Right lung (tissue), 5 donors: Measurements from ENCODE around the gene TLE3. TPM values are rescaled to one million over a fixed set of nuclear protein-coding genes. Genes with fewer than 3 reads are reported as not detected.
"Not testable (repeated sequence)": the region's sequence is repeated elsewhere in the genome, so short reads cannot be mapped to it uniquely, and the experiment has no call there.

Experiments
- DNase-seq, 2 donors: peaks; one replicate each; pipeline ENCODE4 v3.0.0-alpha.2; 2013
- polyA plus RNA-seq, 5 donors: library from polyadenylated mRNA; unstranded; fragments of 120-200 nt; gene quantifications; one replicate each; pipeline versions ENCODE4 v1.2.1 to v1.2.3, GENCODE V29; 2013; ENCODE audit warnings: inconsistent platforms in 1 of 5, low replicate concordance in 1 of 5; ENCODE audit not compliant: insufficient read length in 5 of 5, insufficient read depth in 1 of 5

Gene TLE3
- polyA plus RNA-seq, 5 donors = 42.2 to 74.0 (median 49.7) TPM

DNA sequence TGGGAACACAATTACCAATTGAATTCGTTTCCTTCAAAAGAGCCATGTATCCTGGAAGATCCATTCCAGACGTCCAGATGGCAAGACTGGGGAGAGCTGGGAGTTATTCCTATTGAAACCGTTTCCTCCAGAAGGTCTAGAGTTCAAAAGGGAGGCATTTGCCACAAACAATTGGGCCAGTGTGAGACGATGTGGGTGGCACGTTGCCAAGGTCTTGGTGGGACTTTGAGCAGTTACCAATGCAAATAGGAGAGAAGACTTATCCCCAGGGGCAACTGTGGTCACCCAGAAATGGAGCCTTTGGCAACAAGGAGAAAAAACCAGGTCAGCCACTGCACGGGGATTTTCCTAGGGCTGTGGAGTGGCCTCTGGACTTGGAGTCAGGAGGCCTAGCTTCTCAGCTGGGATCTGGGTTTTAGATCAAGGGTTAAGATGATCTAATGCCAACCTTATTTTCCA is 29.6 kb upstream of the TLE3 start:
- no peak for DNase-seq

DNA sequence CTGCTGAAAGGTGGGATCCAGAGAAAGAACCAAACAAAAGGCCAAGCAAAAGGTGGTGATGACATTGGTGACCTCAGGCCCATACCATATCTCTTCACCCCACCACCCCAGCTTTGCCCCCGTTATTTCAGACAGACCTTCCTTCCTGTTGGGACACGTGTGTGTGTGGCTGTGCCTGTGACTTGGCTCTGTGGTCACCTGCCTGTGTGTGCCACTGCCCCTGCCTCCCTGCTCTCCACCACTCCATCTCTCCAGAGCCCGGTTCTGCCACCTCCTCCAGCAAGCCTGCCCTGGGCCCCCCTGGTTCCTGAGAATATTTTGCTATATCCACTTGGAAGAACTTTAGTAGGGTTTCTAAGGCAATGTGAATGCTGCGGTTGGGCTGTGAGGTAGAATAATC is 28.6 kb upstream of the TLE3 start:
- no peak for DNase-seq

DNA sequence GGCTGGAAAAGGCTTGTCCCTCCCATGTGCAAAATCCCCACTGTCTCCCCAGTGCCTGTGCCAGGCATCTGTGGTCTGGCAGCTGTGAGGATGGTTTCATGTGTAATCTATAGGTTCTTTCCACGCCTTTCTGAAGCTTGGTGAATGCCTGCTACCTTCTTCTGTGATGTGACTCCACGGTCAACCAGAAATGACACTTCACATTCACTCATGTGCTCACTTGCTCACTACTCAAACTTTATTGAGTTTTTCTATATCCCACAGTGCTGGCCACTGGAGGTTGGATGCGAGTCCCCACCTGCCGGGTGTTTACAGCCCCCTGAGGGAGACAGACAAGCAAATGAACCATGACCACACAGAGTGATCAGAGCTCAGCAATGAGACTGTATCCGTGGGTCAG is 27.9 kb upstream of the TLE3 start:
- no peak for DNase-seq

DNA sequence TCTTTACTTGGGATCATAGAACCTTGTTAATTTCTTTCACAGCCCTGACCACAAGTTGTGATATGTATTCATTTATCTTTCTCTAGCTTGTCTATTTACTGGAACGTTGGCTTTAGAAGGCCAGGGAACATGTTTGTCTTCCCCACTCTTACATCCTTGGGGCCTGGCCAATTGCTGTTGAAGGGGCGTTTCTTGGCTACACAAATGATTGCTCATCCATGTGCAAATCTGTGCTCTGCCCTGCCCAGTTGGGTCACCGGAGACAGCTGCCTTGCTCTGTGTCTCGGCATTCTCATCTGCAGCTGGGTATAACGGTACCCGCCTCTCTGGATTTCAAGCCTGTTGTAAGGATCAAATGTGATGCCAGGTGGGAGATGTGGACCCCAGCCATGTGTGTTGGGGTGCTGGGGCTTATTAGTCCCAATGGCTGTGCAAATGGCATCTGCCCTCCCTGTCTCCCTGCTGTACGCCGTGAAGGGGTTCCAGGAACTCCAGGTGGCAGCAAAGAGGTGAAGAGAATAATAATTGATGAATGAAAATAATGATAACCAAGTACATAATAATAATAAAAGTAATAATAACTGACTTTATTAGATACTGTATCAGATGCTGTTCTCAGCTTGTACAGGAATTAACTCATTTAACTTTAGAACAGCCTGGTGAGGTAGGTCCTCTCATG is 24.0 kb upstream of the TLE3 start:
- peak in 1 of 2 donors; percentile 36 for DNase-seq

DNA sequence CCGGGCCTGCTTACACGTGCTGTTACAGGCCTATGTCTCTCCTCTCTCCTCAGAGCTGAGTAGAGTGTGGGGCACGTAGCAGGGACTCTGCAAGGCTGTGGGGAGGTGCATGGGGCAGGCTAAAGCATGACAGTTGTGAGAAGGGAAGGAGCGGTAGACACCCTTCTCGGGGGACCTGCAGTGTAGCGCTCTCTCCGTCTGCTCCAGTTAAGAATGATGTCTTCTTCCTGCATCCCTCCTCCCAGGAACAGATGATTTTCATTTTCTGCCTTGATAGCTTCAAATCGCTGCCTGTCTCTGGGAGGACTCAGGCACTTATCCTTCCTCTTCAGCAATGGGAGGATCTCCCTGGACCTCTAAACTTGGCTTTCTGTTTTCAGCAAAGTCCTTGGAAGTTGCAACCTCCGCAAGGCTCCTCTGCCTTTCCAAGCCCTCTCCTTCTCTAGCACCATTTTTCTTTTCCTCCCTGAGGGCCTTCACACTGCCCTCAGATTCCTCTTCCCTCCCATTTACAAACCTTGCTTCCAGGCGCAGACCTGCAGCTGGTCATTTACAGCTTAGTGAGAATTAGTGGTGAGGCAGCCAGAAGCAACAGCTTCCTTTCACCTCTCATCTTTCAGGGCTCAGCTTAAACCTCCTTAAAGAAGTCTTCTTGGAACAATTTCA is 23.4 kb upstream of the TLE3 start:
- no peak for DNase-seq

DNA sequence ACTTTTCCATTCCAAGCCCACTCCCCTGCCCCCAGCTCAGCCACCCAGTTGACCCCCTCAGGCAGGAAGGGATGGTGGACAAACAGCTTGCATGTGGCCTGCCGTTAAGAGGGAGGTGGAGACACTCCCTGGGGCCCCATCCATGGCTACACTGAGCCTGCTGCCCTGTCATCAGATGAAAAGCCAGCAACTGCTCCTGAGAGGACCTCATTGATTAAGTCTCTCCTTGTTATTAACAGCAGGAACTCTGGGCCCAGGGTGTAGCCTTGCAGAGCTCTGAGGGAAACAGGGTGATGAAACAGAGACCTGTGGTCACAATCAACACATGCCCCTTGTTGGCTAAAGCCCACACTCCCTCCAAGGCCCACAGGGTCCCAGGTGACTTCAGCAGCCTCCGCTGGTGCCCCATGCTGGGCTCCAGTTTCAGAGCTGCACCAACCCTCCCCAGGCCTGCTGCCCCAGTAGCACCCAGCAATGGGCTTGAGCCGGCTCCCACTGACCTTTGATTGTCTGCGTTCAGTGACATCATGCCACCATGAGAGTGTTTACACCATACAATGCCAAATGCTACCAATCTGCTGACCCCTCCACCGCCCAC is 22.3 kb upstream of the TLE3 start:
- no peak for DNase-seq

DNA sequence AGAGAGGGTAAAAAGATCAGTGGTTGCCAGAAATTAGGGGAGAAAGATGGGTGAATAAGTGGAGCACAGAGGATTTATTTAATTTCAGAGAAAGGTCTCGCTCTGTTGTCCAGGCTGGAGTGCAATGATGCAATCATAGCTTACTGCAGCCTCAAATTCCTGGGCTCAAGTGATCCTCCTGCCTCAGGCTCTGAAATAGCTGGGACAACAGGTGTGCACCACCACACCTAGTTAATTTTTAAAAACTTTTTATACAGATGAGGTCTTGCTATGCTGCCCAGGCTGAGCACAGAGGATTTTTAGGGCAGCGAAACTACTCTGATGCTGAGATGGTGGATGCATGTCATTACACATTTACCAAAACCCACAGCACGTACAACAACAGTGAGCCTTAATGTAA is 20.9 kb upstream of the TLE3 start:
- no peak for DNase-seq

DNA sequence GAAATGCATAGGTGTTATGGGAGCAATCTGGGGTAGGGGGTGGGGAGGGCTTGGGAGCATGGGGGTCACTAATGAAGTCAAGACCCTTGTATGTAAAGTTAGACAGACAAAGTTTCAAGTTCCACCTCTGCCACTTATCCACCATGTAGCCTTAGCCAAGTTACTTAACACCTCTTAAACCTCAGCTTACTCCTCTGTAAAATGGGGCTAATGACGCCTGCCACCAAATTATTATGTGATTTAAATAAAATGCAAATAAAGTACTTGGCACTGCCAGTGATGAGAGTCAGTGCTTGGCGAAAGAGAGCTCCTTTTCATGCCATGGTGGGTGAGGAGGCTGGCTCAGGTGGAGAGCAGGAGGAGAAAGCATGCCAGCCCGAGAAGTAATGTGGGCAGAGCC is 18.6 kb upstream of the TLE3 start:
- DNase-seq = no peak

DNA sequence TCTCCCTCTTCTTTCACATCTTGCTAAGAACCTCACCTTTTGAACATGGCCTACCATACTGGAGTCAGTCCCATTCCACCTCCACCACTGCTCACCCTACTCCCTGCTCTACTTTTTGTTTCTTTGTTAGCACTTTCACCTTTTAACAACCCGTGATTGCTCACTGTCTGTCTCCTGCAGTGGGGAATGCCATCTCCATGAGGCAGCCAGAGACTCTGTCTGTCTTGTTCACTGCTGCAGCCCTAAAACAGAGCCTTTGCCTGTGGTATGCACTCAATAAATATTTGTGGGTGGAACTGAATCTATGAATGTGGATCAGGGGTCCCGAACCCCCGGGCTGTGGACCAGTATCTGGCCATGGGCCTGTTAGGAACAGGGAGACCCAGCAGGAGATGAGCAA is 16.5 kb upstream of the TLE3 start:
- no peak for DNase-seq

DNA sequence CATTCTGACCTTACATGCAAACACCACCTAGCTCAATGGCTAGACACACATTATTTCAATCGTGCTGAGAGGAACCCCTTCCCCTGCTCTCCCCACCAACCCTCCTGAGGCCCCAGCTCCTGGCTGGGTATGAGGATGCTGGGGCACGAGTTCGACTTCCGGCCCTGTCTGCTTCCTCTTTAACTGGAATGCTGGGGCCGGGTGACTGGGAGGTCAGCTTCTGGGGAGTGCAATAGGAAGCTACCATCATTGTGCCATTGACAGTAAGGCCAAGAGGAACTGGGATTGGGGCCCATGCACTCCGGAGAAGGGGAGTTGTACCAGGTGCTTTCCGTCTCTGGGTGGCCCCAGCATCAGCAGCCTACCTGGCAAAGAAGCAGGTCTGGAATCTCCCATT is 15.6 kb upstream of the TLE3 start:
- DNase-seq = no peak

DNA sequence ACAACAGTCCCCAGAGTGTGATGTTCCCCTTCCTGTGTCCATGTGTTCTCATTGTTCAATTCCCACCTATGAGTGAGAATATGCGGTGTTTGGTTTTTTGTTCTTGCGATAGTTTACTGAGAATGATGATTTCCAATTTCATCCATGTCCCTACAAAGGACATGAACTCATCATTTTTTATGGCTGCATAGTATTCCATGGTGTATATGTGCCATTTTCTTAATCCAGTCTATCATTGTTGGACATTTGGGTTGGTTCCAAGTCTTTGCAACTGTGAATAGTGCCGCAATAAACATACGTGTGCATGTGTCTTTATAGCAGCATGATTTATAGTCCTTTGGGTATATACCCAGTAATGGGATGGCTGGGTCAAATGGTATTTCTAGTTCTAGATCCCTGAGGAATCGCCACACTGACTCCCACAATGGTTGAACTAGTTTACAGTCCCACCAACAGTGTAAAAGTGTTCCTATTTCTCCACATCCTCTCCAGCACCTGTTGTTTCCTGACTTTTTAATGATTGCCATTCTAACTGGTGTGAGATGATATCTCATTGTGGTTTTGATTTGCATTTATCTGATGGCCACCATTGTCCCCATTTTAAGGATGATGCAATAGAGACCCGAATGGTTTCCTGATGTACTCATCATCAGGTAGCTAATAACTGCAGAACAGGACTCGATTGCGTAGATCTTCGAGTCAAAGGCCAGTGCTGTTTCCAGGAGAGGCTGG is 15.0 kb upstream of the TLE3 start:
- not testable (repeated sequence) for DNase-seq

DNA sequence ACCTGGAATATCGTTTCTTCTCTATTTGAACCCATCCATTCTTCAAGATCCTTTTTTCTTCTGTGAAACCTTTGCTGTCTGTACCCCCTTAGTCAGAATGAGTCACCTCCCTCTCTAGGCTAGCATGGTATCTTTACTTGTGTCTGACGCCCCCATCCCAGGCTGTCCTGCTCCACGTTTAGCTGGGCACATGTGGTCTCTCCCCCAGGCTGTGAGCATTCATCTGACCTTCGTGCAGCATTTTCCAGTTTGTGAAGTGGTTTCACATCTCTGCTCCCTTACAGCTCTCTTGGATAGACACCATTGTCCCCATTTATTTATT is 14.3 kb upstream of the TLE3 start:
- DNase-seq = no peak

DNA sequence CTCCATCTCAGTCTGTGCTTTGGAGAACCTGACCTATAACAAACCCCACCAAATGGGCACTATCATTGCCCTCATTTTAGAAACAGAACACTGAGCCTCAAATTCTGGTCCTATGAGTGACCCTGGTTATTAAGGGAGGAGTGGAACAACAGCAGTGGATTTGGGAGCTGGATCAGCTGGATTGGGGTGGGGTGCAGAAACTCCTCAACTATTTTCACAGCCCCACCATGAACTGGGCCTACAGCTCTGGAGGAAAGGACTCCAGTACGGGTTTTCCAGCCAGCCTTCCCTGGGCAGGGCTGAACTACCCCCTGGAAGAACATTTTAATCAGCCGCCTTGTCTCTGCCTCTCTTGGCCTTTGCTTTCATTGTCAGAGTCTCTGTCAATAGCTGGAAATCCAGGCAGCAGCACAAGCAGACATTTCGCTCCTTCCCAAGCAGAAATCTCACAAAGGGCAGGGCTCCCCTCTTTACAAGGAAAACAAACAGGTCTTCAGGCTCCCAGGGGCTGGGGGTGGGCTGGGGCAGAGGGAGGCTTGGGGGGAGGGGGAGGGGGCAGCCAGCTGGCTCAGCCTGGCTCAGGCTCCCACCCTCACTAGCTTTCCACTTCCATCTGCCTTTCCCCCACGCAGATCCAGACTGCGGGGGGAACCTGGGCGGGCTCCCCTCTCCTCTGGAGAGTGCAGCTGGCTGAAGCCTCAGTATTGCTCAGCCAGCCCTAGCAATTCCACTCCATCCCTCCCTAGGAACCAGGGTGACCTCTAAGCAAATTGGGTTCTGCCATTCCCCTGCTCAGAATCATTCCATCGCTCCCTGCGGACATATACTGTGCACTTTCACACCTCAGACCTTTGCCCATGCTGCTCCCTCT is 13.7 kb upstream of the TLE3 start:
- peak; percentile 89 to 91 for DNase-seq

DNA sequence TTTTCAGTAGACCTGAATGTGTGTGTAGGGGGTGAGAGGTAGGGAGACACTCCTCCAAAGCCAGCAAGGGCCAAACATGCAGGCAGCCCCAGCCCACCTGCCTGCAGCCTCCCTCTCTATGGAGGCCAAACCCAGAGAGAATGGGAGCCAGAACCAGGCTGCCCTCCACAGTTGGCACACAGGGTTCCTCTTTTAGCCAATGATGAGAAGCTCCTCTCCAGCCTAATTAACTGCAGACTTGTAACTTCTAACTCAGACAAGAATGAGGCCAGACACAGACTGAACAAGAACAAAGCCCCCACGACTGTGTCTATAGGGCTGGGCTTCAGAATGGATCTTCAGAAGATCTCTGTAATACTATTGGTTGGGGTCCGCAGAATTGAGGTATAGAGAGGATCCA is 12.3 kb upstream of the TLE3 start:
- DNase-seq = no peak

DNA sequence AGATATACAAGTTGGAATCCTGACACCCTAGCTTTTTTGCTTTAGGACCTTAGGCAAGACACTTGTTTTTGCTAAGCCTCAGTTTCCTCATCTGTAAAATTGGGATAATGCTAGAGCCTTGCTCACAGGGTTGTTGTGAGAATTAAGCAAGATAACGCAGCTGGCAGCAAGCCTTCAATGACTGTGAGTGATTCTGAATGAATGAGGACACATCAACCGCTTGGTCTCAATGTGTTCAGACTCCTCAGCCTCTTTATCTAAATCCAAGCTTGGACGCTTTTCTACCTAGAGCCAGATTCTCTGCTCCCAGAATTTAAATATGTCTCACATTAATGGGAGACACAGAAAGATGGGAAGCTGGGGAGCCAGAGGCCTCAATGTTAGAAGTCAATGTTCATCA is 11.8 kb upstream of the TLE3 start:
- DNase-seq = no peak

DNA sequence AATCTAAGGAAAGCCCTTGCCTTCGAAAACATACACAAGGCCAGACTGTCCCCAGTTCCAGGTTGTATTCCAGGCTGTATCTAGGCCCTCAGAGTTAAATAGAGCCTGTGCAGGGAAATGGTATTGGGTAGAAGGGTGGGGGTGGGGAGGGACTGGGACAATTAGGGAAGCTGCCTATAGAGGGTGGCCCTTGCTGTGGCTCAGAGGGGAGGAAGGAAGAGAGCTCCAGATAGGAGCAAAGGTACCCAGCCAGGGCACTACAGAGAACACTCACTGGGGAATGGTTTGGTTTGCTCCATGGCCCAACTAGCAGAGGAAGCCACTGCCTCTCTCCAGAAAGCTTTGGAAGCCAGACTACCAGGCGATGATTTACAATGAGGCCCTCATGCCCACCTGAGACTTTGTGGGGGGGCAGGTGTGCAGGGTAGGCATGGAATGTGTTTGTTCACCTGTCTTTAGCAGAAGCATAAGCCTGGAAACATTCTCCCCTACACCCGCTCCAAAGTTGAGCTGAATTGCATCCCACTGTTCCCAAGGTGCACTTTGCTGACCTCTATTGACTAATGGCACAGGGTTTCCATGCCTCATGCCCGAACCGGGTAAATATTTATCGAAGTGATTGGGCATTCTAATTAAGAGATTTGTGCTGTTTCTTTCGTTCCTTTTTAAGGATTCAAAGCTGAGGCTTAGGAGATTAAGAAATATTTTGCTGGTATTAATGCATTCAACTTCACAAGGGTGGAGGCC is 6.3 kb upstream of the TLE3 start:
- no peak for DNase-seq

DNA sequence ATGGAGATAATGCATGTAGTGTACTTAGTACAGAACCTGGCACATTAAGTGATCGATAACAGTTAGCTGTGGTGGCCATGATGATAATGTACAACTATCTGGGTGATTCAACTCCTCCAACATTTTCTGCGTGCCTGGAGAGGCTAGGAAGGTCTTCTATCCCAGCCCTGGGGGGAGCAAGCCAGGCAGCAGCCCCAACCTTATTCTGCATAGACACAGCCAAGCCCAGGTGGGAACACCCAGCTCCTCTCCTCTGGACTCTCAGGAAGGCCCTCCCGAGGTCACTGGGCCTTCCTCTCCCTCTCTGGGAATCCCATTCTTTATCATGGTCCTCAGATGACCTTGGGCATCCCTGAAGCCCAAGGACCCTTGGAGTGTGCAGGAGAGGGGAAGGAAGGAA is 5.1 kb upstream of the TLE3 start:
- DNase-seq = no peak

DNA sequence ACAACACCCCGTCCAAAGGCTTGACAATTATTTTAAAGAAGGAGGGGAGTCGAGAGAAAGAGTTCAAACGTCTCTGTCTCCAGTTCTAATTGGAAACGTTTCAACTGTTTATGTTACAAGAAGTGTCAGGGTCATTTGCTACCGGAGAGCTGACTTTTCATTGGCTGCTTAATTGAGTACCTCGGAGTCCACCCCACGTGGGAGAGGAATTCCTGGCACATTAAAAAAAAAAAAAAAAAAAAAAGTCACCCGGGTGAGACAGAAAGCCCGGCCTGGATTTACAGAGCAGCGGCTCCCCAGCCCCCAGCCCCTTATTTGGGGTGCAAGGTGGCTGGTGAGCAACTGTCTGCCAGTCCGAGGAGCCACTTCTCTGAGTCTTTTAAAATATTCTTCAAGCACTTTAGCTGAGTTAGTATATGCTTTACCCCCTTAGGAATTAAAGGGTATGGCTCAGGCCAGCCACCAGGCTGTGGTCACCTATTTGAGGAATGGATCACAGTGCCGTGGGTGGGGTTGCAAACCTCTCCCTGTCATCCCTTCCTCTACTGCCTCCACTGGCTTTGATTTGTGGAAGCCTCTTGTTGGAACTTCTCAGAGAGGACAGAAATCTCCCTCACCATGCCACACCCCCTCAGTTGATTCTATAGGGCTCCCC is 3.9 kb upstream of the TLE3 start:
- peak; percentile 92 to 95 for DNase-seq

DNA sequence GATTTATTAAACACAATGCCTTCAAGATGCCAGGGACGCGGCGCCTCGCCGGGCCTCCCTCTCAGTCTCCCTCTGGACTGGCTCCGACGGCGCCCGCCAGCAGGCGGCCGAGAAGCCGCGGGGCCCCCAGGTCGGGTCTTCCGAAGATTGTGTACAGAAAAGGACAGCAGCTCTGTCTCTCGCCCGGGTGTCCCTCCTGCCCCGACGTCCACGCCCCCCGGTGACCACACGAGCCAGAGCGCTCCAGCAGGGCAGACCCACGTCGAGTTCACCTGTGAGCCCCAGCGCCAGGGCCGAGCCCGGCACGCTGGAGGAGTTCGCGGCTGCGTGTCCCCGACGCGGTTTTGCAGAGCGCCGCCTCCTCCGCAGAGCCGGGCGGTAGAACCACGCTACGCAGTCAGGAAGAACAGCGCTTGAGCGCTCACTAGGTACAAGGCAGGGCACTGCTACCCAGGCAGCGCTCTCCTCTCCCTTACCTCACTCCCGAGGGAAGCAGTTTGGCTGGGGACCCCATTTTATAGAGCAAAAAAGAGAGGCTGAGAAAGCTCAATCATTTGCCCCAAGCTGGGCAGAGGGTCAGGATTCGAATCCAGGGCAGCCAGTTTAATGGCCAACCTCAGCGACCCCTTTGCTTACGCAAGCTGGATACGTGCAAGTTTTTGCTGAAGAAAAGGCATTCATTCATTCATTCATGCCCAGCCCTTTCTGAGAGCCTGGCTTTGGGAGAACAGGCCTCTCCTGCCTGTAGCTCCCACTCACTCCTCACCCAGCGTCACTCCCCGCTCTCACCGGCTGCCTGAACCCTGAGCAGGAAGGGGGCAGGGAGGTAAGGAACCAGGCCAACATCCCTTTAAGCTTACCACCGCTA is 3.0 kb upstream of the TLE3 start:
- DNase-seq = no peak
